SK-N-SH (cell line): ENCODE results near the gene WWOX. TPM values are rescaled to one million over a fixed set of nuclear protein-coding genes. Genes with fewer than 3 reads are reported as not detected.

Source experiments
- CTCF ChIA-PET: fragments of 300-600, 350-600 bp; formaldehyde crosslinking; extraction: SDS; loops from one replicate; lab custom pipeline; 2021; lab: Yijun Ruan, JAX
- POLR2A ChIA-PET: fragments of 350-600 bp; sonication (Branson Sonifier 250); formaldehyde crosslinking; extraction: SDS; loops from one replicate; lab custom pipeline; 2020; ENCODE audit warnings: antibody characterized with exemption, inconsistent platforms; lab: Yijun Ruan, JAX
- DNase-seq: peaks from one replicate; pipeline ENCODE4 v3.0.0; 2012
- H2AFZ ChIP-seq: fragments of 200-600 bp; sonication (generic); 2 replicates; pipeline ENCODE4 v1.8.1; 2016; ENCODE audit warnings: antibody characterized with exemption, mild to moderate bottlenecking, low read depth
- H3F3A ChIP-seq: fragments of 200-600 bp; sonication (generic); replicated peaks from 2 replicates; pipeline ENCODE3; 2016; ENCODE audit warnings: antibody characterized with exemption, mild to moderate bottlenecking; ENCODE audit not compliant: insufficient read depth
- H3K27ac ChIP-seq, 2 experiments: fragments of 200-500 bp in 1 of 2; fragments of 200-600 bp in 1 of 2; sonication (Bioruptor generic) in 1 of 2; sonication (generic), shearing (Covaris generic) in 1 of 2; 2 replicates each; pipeline versions ENCODE4 v1.5.1 to v1.6.1; 2014 to 2016; ENCODE audit warnings: low read depth in 2 of 2, inconsistent platforms in 1 of 2, low read length in 1 of 2, mild to moderate bottlenecking in 1 of 2, mixed read lengths in 1 of 2
- H3K27me3 ChIP-seq: fragments of 200-600 bp; sonication (generic), shearing (Covaris generic); 2 replicates; pipeline ENCODE4 v1.6.1; 2016; ENCODE audit warnings: mixed run types; ENCODE audit not compliant: insufficient read depth
- H3K36me3 ChIP-seq, 2 experiments: fragments of 200-500 bp in 1 of 2; fragments of 200-600 bp in 1 of 2; sonication (Bioruptor generic) in 1 of 2; sonication (generic) in 1 of 2; replicated peaks in 1 of 2; 2 replicates each; pipeline versions ENCODE3 to v1.5.1; 2014 to 2016; ENCODE audit warnings: low read length in 1 of 2, mild to moderate bottlenecking in 1 of 2; ENCODE audit not compliant: insufficient read depth in 2 of 2, control insufficient read depth in 1 of 2
- H3K4me1 ChIP-seq, 2 experiments: fragments of 200-500 bp in 1 of 2; fragments of 200-600 bp in 1 of 2; sonication (Bioruptor generic) in 1 of 2; sonication (generic), shearing (Covaris generic) in 1 of 2; 2 replicates each; pipeline versions ENCODE4 v1.5.1 to v1.6.1; 2014 to 2016; ENCODE audit warnings: low read depth in 1 of 2, low read length in 1 of 2, mixed run types in 1 of 2; ENCODE audit not compliant: insufficient read depth in 2 of 2, control insufficient read depth in 1 of 2
- H3K4me2 ChIP-seq: fragments of 200-600 bp; sonication (generic), shearing (Covaris generic); 2 replicates; pipeline ENCODE4 v1.6.1; 2017; ENCODE audit warnings: mixed run types
- H3K4me3 ChIP-seq, 2 experiments: fragments of 200-500 bp in 1 of 2; fragments of 200-600 bp in 1 of 2; sonication (Bioruptor generic) in 1 of 2; sonication (generic), shearing (Covaris generic) in 1 of 2; 2 replicates each; pipeline versions ENCODE4 v1.5.1 to v1.8.1; 2014 to 2016; ENCODE audit warnings: low read depth in 2 of 2, inconsistent platforms in 1 of 2, low read length in 1 of 2, mild to moderate bottlenecking in 1 of 2, mixed read lengths in 1 of 2, moderate library complexity in 1 of 2
- H3K79me2 ChIP-seq: fragments of 200-600 bp; sonication (generic); 2 replicates; pipeline ENCODE4 v1.8.1; 2017; ENCODE audit warnings: mild to moderate bottlenecking; ENCODE audit not compliant: insufficient read depth
- H3K9ac ChIP-seq: fragments of 200-600 bp; sonication (generic); 2 replicates; pipeline ENCODE4 v1.6.1; 2017; ENCODE audit warnings: mixed run types
- H3K9me2 ChIP-seq: fragments of 200-600 bp; sonication (generic); 2 replicates; pipeline ENCODE4 v1.6.1; 2017; ENCODE audit warnings: mixed run types
- H3K9me3 ChIP-seq: fragments of 200-600 bp; sonication (generic); 2 replicates; pipeline ENCODE4 v1.6.1; 2017; ENCODE audit warnings: mixed run types, mild to moderate bottlenecking, moderate library complexity
- H4K20me1 ChIP-seq: fragments of 200-600 bp; sonication (generic); 2 replicates; pipeline ENCODE4 v1.6.1; 2017; ENCODE audit warnings: mild to moderate bottlenecking, mixed run types; ENCODE audit not compliant: insufficient read depth
- ELF1 ChIP-seq: IDR thresholded peaks from 2 replicates; pipeline ENCODE4 v1.4.0; 2012
- EP300 ChIP-seq, 2 experiments: IDR thresholded peaks; 2 replicates each; pipeline versions ENCODE4 v1.4.0 to v1.6.1; 2012; ENCODE audit warnings: borderline replicate concordance in 1 of 2, low read depth in 1 of 2, low read length in 1 of 2
- MAX ChIP-seq: IDR thresholded peaks from 2 replicates; pipeline ENCODE4 v1.4.0; 2012; ENCODE audit warnings: low read depth
- MEF2A ChIP-seq: IDR thresholded peaks from 2 replicates; pipeline ENCODE4 v1.4.0; 2012; ENCODE audit warnings: low read depth, borderline replicate concordance
- NFIC ChIP-seq: IDR thresholded peaks from 2 replicates; pipeline ENCODE4 v1.4.0; 2012; ENCODE audit warnings: borderline replicate concordance
- PBX3 ChIP-seq: IDR thresholded peaks from 2 replicates; pipeline ENCODE4; 2012
- RAD21 ChIP-seq: IDR thresholded peaks from 2 replicates; pipeline ENCODE4 v1.6.1; 2012; ENCODE audit warnings: mild to moderate bottlenecking, low read length
- RXRA ChIP-seq: IDR thresholded peaks from 2 replicates; pipeline ENCODE4 v1.4.0; 2012; ENCODE audit warnings: low read depth, mild to moderate bottlenecking, borderline replicate concordance
- SIN3A ChIP-seq: IDR thresholded peaks from 2 replicates; pipeline ENCODE4 v1.6.1; 2012; ENCODE audit warnings: low read depth, mild to moderate bottlenecking, low read length, moderate library complexity, borderline replicate concordance
- SMC3 ChIP-seq: IDR thresholded peaks from 2 replicates; pipeline ENCODE4 v1.6.1; 2012; ENCODE audit warnings: low read depth, low read length, improper control_type of control experiment
- USF1 ChIP-seq: IDR thresholded peaks from 2 replicates; pipeline ENCODE4 v1.4.0; 2012; ENCODE audit warnings: low read depth, borderline replicate concordance
- USF2 ChIP-seq: fragments of 150-350 bp; IDR thresholded peaks from 2 replicates; pipeline ENCODE4 v1.6.1; 2017; ENCODE audit warnings: antibody characterized with exemption, low read length, low read depth, borderline replicate concordance
- ZBTB33 ChIP-seq: IDR thresholded peaks from 2 replicates; pipeline ENCODE4 v1.4.0; 2012; ENCODE audit warnings: low read depth, borderline replicate concordance
- WGBS: methylation state at CpG from one replicate; pipeline ENCODE4 v1.1.6; 2017; ENCODE audit warnings: low lambda C conversion rate; 5-methylcytosine and 5-hydroxymethylcytosine counted together
- polyA plus RNA-seq, 3 experiments: library from polyadenylated mRNA; depleted of rRNA; stranded (reverse); fragments of >200 nt; gene quantifications; 2 replicates each; pipeline ENCODE4 v1.2.3, GENCODE V29; 2012

Gene WWOX
- polyA plus RNA-seq, 1 of the 3 experiments (the other 2 are of a cell fraction), result 10.8 TPM

GRCh38 chr16:78782572-78782971 lies 683.1 kb downstream of the WWOX start:
- no peak for DNase-seq
- no peak overlapping the region for H2AFZ ChIP-seq
- no peaks in the 10 kb centered on the region for H3K9me3 ChIP-seq
- TF ChIP-seq MEF2A, result no peak
- no peak for TF ChIP-seq ZBTB33
- TF ChIP-seq RXRA, result no peak
- TF ChIP-seq PBX3, result no peak
- 80% methylated on average over 2 of the region's 2 CpGs for WGBS
- H4K20me1 ChIP-seq, result no peaks in the 10 kb centered on the region
- no peak overlapping the region for H3K4me3 ChIP-seq
- no peaks in the 10 kb centered on the region for H3K36me3 ChIP-seq
- H3K4me2 ChIP-seq, result no peak overlapping the region
- ChIA-PET POLR2A (no interaction called here), CTCF (interaction anchor here (1.9 to 3.2 kb wide), 2 partner anchors 12 kb away, joined by 6 to 22 read pairs; no protein-coding TSS in a partner anchor)
- no peaks in the 10 kb centered on the region for H3K4me1 ChIP-seq
- no peak overlapping the region for H3K9ac ChIP-seq
- no peak overlapping the region for H3K27ac ChIP-seq
- H3F3A ChIP-seq, result no peaks in the 10 kb centered on the region
- H3K27me3 ChIP-seq, result no peaks in the 10 kb centered on the region
- no peaks in the 10 kb centered on the region for H3K79me2 ChIP-seq
- no peaks in the 10 kb centered on the region for H3K9me2 ChIP-seq

- Histone ChIP-seq H3K27ac (no peak overlapping the region), H3K36me3 (no peaks in the 10 kb centered on the region), H3K4me1 (no peaks in the 10 kb centered on the region)
- POLR2A ChIA-PET, result no interaction called here
- no peak for DNase-seq
- no peak for TF ChIP-seq SMC3
- no peak for TF ChIP-seq MAX
- no peak for TF ChIP-seq USF2
- no peak for TF ChIP-seq PBX3
- no peak for TF ChIP-seq RAD21
- TF ChIP-seq RXRA, result no peak
- no peak for TF ChIP-seq SIN3A
- TF ChIP-seq EP300 (IDR thresholded peaks at IDR 0.05; ENCODE audit: borderline replicate concordance in 1 of 2, low read depth in 1 of 2, low read length in 1 of 2), result no peak
- no peak for TF ChIP-seq USF1
- TF ChIP-seq NFIC, result no peak
- TF ChIP-seq ELF1, result no peak
- TF ChIP-seq, all 33 proteins: peak for 0
- Histone ChIP-seq H3K9me3 (no peaks in the 10 kb centered on the region), H3K9me2 (no peaks in the 10 kb centered on the region), H3K27me3 (no peaks in the 10 kb centered on the region), H3K4me2 (no peak overlapping the region), H4K20me1 (no peaks in the 10 kb centered on the region), H2AFZ (no peak overlapping the region), H3F3A (no peaks in the 10 kb centered on the region), H3K79me2 (no peaks in the 10 kb centered on the region), H3K9ac (no peak overlapping the region), H3K4me3 (no peak overlapping the region)
- CTCF ChIA-PET, result interaction anchor here (1.9 kb wide), 1 partner anchor 13 kb away, joined by 6 read pairs; no protein-coding TSS in a partner anchor
- 52% methylated on average over 4 of the region's 4 CpGs for WGBS
Observed at GRCh38 chr16:78783570-78784079, 684.2 kb downstream of the WWOX start.
